Thyroid gland (tissue), 4 donors: ENCODE data around the gene CTNNA2.

Source experiments
- CTCF ChIP-seq, 6 experiments: fragments of 200-600 bp in 3 of 6; fragments of 450-650 bp in 3 of 6; sonication (generic) in 3 of 6; IDR thresholded peaks; one replicate each; pipeline ENCODE4 v1.5.1; 2016 to 2019; ENCODE audit warnings: antibody characterized with exemption in 6 of 6, mild to moderate bottlenecking in 2 of 6, inconsistent platforms in 1 of 6, moderate library complexity in 1 of 6
- POLR2A ChIP-seq, 2 donors: fragments of 450-650 bp; IDR thresholded peaks; one replicate each; pipeline ENCODE4 v1.6.1; 2017; ENCODE audit warnings: antibody characterized with exemption in 2 of 2, mild to moderate bottlenecking in 2 of 2, moderate library complexity in 1 of 2

GRCh38 chr2:79929624-79930023 lies 416.8 kb downstream of the CTNNA2 start:
- TF ChIP-seq CTCF (IDR thresholded peaks at IDR 0.05) (no peak), POLR2A (IDR thresholded peaks at IDR 0.05) (no peak)
